GM19023 (cell line): Measurements from ENCODE around the gene PGRMC2.

Experiments
- ATAC-seq: cut with Tn5 transposase; IDR thresholded peaks from one replicate; pipeline ENCODE4 v1.9.1; 2021; ENCODE audit warnings: mild to moderate bottlenecking, moderate library complexity; ENCODE audit not compliant: unreplicated experiment

Gene PGRMC2

GRCh38 chr4:128221586-128221985 is 66.0 kb downstream of the PGRMC2 start:
- ATAC-seq: no peak

- ATAC-seq: no peak
Observed at GRCh38 chr4:128220286-128221235, 67.1 kb downstream of the PGRMC2 start.
